ACHN (cell line): Measurements from ENCODE around the gene BCL2.

ENCODE experiments used
- DNase-seq: peaks from one replicate; pipeline ENCODE4 v3.0.0-alpha.2; 2015
- in situ Hi-C: cut with HindIII; loops from 2 replicates; pipeline ENCODE4 v1.10.0; 2017; ENCODE audit warnings: low sequenced_read_pairs, low pct_ligation_motif_present, low pct_unique_long_range_greater_than_20kb

The BCL2 gene

DNA sequence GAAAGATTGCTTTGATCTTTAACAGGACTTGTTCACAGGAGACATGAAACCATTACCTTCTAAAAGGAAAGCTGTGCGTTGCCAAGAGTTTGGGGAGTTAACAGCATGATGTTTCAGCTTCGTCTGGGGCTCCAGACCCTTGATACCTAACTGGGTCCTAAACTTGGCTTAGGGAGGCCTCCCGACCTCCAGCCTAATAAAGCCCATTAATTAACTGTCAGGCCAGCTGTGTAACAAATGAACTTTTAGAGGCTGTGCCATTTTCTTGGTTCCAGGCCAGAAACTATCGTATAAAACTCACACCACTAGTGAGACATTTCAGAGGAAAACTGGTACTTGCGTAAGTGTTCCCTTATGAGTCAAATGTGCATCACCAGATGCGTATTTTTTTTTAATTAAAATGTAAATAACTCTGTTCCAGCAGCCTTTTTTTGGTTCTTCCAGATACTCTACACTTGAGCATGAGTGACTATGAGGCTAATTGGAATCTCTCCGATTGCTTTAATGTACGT is 236.5 kb downstream of the BCL2 start:
- in situ Hi-C loops: no loop called here
- DNase-seq: no peak

DNA sequence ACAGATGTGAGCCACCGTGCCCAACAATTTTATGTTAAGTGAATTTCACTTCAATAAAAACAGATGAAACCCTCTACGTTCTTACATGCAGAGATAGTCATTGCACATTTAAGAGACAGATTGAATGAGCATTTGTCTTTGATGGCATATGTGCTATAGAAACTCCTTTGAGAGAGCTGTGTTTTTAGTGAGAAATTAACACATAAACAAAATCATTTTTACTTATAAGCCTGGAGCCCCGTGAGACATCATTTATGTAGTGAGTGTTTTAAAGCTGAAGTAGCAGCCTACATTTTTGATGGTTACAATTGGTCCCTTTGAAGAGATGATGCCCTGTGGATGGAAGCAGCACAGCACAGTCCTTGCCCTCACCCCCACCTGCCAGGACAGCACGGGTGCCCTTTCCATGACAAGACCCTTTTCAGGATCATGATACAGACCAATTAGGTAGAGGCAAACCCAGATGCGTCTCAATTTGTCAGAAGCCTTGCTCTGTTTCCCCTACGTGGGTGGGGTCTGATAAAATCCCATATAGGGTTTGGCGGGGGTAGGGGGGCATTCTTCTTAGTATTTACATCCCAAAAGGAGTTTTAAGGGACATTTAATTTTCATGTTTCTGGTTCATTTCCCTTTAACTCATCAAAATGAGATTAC is 237.1 kb downstream of the BCL2 start:
- in situ Hi-C loops: no loop called here
- DNase-seq: no peak

DNA sequence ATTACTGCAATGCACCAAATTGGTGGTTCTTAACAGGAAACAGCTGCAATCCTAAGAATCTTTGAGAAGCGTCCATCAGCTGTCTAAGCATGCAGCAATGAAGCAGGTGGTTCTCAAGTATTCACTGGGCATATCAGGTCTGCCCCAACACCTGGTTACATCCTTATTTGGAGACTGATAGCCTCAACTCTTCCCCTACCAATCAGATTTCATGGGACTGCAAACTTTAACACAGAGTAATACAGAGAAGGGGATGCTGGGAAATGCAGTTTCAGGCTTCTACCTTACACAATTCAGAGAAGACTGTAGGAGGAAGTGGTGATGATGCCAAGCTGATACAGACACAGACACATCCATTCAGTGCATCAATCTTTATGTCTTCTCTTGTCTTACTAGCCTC is 240.5 kb downstream of the BCL2 start:
- DNase-seq: no peak
- in situ Hi-C loops: no loop called here

DNA sequence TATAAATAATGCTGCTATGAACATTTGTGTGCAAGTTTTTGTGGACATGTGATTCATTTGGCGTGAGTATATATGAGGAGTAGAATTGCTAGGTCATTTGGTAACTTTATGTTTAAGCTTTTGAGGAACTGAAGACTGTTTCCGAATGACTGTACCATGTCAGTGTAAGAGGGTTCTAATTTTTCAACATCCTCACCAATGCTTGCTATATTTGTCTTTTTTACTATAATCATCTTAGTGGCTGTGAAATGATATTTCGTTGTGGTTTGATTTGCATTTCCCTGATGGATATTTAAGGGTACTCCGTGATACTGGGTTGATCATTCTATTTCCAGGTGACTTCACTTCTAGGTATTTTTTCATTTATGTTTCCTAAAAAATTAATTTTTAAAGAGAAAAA is 241.1 kb downstream of the BCL2 start:
- no peak for DNase-seq
- in situ Hi-C loops: no loop called here

DNA sequence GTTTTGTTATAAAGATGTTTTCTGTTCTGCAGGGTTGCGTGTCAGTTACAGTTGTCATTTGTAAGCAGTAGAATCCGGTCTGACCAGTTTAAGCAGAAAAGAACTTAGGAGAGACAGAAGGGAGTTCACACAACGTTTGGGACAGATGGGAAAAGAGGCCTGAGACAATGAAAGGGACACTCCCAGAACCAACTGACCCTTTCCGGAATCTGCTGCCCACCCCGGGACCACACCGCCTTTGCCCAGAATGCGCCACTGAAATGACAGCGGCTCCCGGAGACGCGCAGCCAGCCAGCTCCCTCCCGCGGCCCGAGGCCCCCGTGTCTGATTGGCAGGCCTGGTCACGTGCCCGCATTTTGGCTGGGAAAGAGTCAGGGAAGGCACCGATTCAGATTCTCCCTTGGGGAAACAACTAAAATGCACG is 244.6 kb downstream of the BCL2 start:
- peak; percentile 47 for DNase-seq
- in situ Hi-C loops: no loop called here

DNA sequence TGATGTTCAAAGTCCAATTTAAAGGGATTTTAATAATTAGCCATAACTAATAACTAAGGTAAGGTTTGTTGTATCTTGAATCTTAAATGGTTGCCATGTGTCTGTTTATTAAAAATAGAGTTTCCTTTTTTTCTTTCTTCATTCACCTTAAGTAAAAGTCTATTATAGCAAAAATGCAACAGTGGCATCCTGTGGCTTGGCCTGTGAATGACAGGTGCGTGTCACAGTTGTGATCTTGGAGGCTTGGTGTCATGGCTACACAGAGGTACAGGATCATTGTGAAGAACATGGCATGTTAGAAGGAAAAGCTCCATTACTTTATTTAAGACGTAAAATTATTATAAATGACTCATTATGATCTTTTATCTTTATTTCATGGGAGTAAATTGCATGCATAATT is 246.1 kb downstream of the BCL2 start:
- DNase-seq: peak; percentile 10
- in situ Hi-C loops: no loop called here
